ENCODE data around the gene COL6A1.

The COL6A1 gene

GRCh38 chr21:45981151-45982091 is at the start of gene COL6A1:
Gene COL6A1, plus strand, starts transcription at chr21:45981770. Its CDS starts 81 bp downstream, at chr21:45981851.
- DNase-seq: peak; percentile 61

DNA sequence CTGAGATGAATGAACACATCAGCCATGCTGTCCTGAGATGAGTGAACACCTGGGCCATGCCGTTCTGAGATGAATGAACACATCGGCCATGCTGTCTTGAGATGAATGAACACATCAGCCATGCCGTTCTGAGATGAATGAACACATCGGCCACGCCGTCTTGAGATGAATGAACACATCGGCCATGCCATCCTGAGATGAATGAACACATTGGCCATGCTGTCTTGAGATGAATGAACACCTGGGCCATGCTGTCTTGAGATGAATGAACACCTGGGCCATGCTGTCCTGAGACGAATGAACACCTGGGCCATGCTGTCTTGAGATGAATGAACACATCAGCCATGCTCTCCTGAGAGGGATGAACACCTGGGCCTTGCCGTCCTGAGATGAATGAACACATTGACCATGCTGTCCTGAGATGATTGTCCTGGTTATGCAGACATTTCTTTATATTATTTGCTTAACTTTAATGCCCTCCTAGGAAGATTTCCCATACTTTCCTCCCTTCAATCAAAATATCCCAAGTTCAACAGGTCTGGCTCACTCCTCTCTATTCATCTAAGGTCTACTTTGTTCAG is 48.6 kb upstream of the COL6A1 start:
- DNase-seq: no peak

DNA sequence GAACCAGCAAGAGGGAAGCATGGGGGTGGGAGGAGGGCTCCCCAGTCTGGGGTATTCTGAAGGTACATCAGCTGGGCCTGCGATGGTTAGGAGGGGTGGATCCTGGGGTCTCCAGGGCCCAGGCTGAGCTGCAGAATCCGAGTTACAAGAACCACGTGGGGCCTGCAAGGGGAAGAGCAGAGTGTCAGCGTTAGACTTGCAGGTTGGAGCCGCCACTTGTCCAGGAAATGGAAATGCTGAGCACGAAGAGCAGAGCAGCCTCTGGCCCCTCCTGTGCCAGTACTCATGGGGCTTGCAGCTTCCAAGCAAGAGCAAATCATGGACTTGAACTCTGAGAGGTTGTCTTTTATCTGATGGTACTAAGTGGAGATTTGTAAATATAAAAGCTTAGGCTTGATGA is 47.5 kb upstream of the COL6A1 start:
- no peak for DNase-seq

GRCh38 chr21:45934554-45934953 is 47.0 kb upstream of the COL6A1 start:
- no peak for DNase-seq

GRCh38 chr21:45935628-45936027 is 45.9 kb upstream of the COL6A1 start:
- peak; percentile 47 for DNase-seq

DNA sequence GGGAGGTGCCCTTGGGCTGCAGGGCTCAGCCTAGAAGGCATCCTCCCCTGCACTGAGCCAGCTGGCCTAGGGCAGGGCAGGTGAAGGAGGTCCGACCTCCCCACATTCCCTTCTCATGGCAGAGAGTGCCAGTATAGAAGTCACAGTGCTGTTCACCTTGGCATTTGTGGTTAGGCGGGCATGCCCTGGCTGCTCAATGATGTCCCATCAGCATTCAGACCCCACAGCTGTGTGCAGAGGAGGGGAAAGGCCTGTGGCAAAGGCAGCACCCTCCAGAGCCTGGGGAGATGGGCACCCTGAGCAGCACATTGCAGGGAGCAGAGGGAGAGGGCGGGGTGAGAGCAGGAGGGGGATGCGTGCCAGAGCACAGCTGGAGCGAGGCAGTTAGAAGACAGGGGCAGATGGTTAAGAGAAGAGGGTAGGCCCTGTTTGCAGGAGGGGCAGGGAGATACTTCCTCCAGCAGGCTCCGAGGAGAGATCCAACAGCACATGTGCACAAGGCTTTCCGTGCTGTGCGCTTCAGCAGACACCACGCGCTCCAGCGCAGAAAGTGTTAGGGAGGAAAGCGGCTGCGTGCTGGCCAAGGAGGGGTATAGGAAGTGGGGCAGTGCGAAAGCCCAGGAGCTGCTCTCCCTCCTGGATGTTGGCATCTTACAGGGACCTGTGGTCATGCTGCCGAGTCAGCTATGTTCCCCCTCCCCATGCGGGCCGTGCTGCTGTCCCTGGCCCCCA is 43.7 kb upstream of the COL6A1 start:
- peak; percentile 92 for DNase-seq

GRCh38 chr21:45938453-45938755 is 43.2 kb upstream of the COL6A1 start:
- peak; percentile 90 for DNase-seq

DNA sequence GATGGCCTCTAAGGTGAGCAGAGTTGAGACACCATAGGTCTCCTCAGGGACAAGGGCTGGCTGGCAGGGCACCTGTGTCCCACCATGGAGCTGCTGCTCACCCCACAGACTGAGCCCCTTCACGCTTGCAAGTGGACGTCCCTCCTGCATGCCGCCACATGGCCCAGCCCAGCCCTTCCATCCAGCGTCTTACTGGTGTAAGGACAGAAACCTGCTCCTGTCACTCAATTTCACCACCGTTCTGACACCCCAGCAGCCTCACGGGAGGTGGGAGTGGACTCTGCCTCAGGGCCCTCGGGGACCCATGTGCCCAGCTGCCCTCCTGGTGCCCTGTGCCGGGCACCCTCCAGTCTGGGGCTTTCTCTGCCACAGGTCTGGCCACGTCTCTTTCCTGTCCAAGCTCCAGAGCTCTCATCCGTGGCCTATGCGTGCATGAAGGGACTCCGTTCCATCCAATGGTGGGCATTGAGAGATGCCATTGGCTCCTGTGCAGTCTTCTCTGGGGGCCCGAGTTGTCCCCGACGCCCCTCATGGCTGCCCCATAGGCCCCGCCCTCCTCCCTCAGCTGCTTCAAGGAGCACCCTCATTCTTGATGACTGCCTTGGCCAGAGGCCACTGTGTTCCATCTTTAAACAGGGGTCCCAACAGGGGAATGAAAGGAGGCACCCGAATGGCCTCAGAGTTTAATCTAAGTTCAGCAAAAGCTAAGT is 42.6 kb upstream of the COL6A1 start:
- DNase-seq: no peak

DNA sequence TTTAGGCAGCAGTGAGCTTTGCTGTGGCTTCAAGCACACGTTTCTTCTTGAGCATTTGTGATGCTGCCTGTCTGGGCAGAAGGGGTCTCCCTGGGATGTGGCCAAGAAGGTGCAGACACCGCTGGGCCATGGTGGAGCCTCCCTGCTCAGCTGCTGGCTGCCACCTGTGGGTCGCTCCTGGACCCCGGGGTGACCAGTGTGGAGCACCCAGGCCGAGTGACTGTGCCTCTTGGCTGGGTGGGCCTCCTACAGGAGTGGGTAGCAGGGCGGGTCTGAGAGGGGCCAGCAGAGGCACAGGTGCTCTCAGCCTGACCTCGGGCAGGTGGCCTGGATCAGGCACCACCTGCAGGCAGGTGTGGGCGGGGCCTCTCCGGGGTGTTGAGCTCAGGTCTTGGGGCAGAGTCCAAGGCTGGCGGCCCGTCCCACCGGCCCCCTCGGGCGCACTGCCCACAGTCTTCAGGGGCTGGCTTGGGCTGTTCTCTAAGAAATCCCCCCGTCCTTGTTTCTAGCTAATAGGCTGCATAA is 42.0 kb upstream of the COL6A1 start:
- no peak for DNase-seq

DNA sequence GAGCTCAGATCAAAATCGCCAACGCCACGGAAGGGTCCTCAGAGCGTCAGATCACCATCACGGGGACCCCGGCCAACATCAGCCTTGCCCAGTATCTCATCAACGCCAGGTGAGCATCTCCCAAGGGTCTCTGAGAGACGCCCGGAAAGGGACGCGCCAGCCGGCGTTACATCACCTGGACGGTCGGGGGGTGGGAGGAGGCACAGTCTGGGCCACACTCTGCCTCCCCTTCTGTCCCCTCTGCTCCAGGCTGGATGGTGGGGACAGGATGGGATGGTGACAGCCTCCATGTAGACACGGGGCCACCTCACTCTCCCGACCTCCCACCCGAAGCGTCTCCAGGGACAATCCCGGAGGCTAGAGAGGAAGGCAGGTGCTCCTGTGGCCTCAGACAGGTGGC is 41.5 kb upstream of the COL6A1 start:
- DNase-seq: no peak

DNA sequence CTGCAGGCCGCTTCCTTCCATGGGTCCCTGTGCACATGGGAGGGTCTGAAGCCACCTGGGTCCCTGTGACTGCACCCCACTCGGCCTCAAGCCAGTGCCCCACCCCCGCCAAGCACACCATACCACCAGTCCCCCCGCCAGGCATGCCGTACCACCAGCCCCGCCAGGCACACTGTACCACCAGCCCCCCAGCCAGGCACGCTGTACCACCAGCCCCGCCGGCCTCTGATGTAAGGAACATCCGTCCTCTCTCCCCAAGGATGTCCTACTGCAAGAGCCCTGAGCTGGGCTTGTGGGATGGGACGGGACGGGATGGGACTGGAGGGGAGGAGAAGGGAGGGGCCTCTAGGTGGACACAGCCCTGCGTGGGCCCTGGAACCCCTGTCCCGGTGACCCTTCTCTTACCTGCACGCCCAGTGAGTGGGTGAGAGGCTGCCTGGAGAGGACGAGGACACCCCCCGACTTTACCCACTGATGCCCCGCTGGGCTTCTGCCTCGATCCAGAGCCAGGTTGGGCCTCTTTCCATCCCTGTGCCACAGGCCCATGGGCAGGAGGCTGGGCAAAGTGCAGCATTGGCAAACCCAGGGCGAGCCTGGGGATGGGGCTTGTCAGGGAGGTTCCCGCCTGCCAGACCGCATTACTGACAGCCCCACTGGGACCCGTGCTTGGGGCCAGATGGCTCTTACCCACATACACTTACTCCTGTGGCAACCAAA is 40.8 kb upstream of the COL6A1 start:
- no peak for DNase-seq

DNA sequence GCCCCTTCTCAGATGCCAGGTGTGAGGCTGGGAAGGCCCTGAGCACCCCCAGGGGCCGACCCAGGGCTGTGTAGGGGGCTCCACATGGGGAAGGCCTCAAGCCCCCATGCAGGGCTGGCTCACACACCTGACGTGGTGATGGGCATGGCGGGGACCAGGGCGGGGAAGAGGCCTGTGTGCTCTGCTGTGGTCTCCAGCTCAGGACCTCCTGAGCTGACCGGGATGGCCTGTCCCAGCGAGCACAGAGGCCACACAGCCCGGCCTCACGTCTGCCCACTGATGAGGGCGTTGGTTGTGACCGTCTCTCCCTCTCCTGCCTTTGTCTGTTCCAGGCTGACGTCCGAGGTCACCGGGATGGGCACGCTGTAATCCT is 40.2 kb upstream of the COL6A1 start:
- no peak for DNase-seq

- DNase-seq: no peak
These were observed 39.6 kb upstream of the COL6A1 start for GRCh38 chr21:45941717-45942546.

DNA sequence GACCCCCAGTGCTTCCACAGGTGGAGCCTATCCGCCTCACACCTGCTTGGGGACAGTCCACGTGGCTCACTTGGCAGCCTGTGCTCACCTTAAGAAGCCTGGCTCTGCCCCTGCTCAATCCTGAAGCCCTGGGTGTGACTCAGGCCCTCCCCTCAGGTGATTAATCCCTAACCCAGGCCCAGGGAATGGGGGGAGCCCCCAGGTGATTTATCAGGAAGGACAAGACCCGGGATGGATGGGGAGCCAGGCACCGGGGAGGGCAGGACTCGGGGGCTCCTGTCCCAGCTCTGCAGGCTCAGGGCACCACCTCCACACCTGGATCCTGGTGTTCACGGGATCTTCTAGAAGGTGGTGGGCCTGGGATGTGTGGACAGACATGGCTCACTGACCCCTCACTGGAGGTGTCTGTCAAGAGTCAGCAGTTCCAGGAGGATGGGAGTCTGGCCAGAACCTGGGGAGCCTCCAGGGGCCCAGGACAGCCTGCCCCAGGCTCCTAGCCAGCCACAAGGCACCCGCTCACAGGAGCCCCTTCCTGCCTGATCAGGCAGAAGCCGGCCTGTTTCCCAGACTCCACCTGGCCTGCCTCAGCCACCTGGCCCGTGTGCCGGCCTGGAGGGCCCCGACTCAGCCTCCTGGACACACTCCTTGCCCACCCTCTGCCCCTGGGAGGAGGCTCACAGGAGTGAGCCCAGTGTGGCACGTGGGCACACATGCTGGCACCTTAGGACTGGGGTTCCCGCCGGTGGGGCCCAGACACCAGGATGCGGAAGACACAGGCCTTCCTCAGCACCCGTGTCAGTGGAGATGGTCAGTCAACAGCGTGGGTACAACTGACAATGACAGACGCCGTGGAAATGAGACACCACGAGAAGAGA is 38.6 kb upstream of the COL6A1 start:
- no peak for DNase-seq

GRCh38 chr21:45943630-45944540 is 37.7 kb upstream of the COL6A1 start:
- DNase-seq: no peak

DNA sequence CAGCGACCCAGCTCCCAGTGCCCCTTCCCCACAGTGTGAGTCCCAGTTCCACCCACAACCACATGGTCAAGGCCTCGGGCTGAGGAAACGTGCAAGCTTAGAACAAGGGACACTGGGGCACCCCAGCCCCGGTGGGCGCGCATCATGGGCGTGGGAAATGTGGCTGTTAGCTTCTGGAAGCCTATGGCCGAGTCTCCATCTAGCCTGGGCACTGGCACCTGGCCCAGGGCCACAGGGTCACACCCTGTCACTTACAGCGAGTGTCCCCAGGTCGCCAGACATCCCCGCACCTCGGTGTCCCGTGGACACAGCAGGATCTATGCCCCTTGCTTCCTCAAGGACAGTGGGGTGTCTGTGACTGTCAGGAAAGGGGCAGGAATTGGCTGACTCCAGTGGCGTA is 37.0 kb upstream of the COL6A1 start:
- DNase-seq: no peak

DNA sequence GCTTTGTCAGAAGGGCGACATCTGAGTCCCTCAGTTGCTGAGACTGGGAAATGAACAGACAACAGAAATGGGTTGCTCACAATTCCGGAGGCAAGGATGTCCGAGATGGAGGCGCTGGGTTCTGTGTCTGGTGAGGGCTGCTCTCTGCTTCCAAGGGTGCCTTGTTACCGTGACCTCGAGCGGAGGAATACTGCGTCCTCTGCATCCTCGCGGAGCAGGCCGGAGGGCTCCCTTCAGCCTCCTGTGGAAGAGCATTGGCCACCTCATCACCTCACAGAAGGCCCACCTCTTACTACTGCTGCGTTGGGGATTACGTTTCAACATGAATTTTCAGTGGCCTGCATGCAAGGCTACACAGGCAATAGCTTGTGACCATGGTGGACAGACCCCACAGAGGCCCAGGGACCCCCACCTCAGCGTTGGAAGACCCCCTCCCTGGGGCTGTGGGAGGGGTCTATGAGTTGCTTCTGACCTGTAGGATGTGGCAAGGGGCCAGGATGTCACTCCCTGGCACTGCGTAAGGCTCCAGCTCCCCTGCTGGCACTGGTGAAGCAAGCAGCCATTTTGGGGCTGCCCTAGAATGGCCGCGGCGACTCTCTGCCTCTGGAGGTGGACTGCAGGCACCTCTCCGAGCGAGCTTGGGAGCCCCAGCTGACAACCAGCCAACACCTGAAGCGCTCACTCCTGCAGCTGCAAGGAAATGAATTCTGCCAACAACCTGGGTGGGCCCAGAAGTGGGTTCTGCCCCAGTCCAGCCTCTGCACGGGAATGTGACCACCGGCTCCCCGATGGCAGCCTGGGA is 36.3 kb upstream of the COL6A1 start:
- DNase-seq: no peak

GRCh38 chr21:45945868-45946210 is 35.7 kb upstream of the COL6A1 start:
- DNase-seq: no peak

DNA sequence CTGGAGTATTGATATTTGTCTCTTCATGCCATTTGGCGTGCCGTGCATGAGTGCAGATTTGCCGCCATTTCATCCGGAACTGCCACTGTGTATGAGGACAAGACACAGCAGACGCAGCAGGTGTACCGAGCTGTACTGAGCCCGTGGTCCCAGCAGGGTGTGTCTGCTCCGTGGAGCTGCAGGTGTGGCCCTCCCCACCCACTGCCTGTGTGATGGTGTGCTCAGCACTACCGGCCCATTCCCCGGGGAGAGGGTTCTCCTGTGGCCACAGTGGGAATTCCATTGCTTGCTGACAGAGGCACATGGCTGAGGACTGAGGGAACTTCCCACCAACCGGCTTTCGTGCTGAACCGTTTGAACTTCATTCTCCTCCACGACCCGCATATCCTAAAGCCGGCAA is 34.3 kb upstream of the COL6A1 start:
- no peak for DNase-seq
